ENCODE results near the gene BCAS1.

Gene BCAS1

GRCh38 chr20:54107600-54108325, 37.4 kb upstream of the BCAS1 start:
- TF ChIP-seq CTCF (conservative IDR thresholded peaks at IDR 0.05; ENCODE audit: control insufficient read depth, insufficient read depth, low read depth, low read length) = no peak
- no peak overlapping the region for H3K4me3 ChIP-seq (ENCODE audit: control insufficient read depth, low read depth, low read length)
- DNase-seq (ENCODE audit: low read depth) = no peak

- no peak for DNase-seq (ENCODE audit: low read depth)
- no peak for TF ChIP-seq CTCF (conservative IDR thresholded peaks at IDR 0.05; ENCODE audit: control insufficient read depth, insufficient read depth, low read depth, low read length)
- no peak overlapping the region for H3K4me3 ChIP-seq (ENCODE audit: control insufficient read depth, low read depth, low read length)
These were observed 36.8 kb upstream of the BCAS1 start for GRCh38 chr20:54107181-54107580.

DNA sequence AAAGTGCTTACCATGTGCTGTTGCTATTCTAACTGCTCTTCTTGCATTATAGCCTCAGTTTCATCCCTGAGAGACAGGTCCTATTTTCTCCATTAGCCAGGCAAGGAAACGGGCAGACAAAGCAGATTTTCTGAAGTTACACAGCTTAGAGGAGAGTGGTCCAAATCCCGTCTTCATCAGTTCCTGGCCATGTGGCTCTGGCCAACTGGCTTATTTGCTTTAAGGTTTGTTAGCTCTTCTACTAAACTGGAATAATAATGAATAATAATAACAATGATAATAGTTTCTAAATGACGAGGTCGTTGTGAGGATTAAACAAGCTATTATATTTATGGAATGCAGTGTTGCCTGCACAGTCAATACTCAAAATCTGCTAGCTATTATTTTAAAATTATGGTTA, 35.8 kb upstream of the BCAS1 start:
- no peak for TF ChIP-seq CTCF (conservative IDR thresholded peaks at IDR 0.05; ENCODE audit: control insufficient read depth, insufficient read depth, low read depth, low read length)
- no peak overlapping the region for H3K4me3 ChIP-seq (ENCODE audit: control insufficient read depth, low read depth, low read length)
- no peak for DNase-seq (ENCODE audit: low read depth)

- no peak for DNase-seq (ENCODE audit: low read depth)
These were observed 35.3 kb upstream of the BCAS1 start for GRCh38 chr20:54105653-54106052.

DNA sequence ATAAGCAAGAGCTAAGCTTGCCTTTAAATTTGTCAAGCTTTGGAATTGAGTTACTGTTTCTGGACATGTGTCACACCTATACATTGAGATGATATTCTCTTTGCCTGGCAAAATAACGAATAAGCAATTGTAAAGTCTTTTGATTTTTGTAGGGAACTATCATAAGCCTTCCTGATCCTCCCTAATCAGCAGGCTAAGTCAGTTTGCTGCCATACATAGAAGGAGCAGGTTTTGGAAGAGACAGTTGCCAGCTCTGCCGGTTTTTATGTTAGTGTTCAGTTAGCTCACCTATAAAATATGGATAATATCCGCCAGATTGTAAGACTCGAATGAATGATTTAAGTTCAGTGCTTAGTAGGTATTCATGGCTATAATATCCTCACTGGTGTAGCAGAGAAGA, 34.4 kb upstream of the BCAS1 start:
- no peak for TF ChIP-seq CTCF (conservative IDR thresholded peaks at IDR 0.05; ENCODE audit: control insufficient read depth, insufficient read depth, low read depth, low read length)
- no peak for DNase-seq (ENCODE audit: low read depth)
- H3K4me3 ChIP-seq (ENCODE audit: control insufficient read depth, low read depth, low read length) = no peak overlapping the region

More at GRCh38 chr20:54105653-54106052, 35.3 kb upstream of the BCAS1 start:
- no peak for TF ChIP-seq CTCF (conservative IDR thresholded peaks at IDR 0.05; ENCODE audit: control insufficient read depth, insufficient read depth, low read depth, low read length)
- no peak overlapping the region for H3K4me3 ChIP-seq (ENCODE audit: control insufficient read depth, low read depth, low read length)

- H3K4me3 ChIP-seq (ENCODE audit: control insufficient read depth, low read depth, low read length) = no peak overlapping the region
- DNase-seq (ENCODE audit: low read depth) = no peak
- TF ChIP-seq CTCF (conservative IDR thresholded peaks at IDR 0.05; ENCODE audit: control insufficient read depth, insufficient read depth, low read depth, low read length) = no peak
These were observed 33.6 kb upstream of the BCAS1 start for GRCh38 chr20:54103762-54104600.

Data from fibroblast of mammary gland (primary cell).